Right lobe of liver (tissue), 6 donors: Measurements from ENCODE around the gene OTUD1. TPM values are rescaled to one million over a fixed set of nuclear protein-coding genes. Genes with fewer than 3 reads are reported as not detected.
A peak's percentile ranks its signal among the peaks of the same experiment; 100 is the strongest.

ENCODE experiments used
- ATAC-seq, 4 donors: fragments of 200-7000 bp; cut with Tn5 transposase; one replicate each; pipeline ENCODE4 v1.9.1; 2020; ENCODE audit warnings: mild to moderate bottlenecking in 4 of 4, moderate library complexity in 4 of 4
- DNase-seq, 3 donors: peaks; one replicate each; pipeline ENCODE4 v3.0.0-alpha.2; 2020
- H3K27ac ChIP-seq, 3 donors: fragments of 200-600 bp; one replicate each; pipeline ENCODE4 v1.8.0; 2022
- H3K27me3 ChIP-seq, 2 donors: fragments of 200-600 bp; one replicate each; pipeline ENCODE4 v1.8.0; 2022
- H3K36me3 ChIP-seq, 4 donors: fragments of 200-600 bp; sonication (generic) in 1 of 4; one replicate each; pipeline versions ENCODE4 v1.5.1 to v1.8.0; 2017 to 2022; ENCODE audit warnings: control low read depth in 1 of 4
- H3K4me1 ChIP-seq, 4 donors: fragments of 200-600 bp; sonication (generic) in 1 of 4; one replicate each; pipeline versions ENCODE4 v1.5.1 to v1.8.0; 2017 to 2022; ENCODE audit warnings: control low read depth in 1 of 4
- H3K4me3 ChIP-seq, 3 donors: fragments of 200-600 bp; one replicate each; pipeline ENCODE4 v1.8.0; 2022
- H3K9me3 ChIP-seq, 4 donors: fragments of 200-600 bp; sonication (generic) in 1 of 4; one replicate each; pipeline versions ENCODE4 v1.5.1 to v1.8.0; 2017 to 2022; ENCODE audit warnings: control low read depth in 1 of 4
- POLR2A ChIP-seq: fragments of 450-650 bp; IDR thresholded peaks from one replicate; pipeline ENCODE4 v1.6.1; 2017; ENCODE audit warnings: antibody characterized with exemption, mild to moderate bottlenecking
- WGBS: methylation state at CpG from one replicate; pipeline ENCODE4 v1.1.6; 2018; ENCODE audit warnings: low coverage, low lambda C conversion rate; ENCODE audit not compliant: insufficient coverage; ENCODE audit errors: missing lambda C conversion rate; 5-methylcytosine and 5-hydroxymethylcytosine counted together
- intact Hi-C, 2 donors: fragments of 100-400 bp; cut with DNase I; formaldehyde crosslinking; loops; one replicate each; pipeline versions ENCODE4 v1.11.2 to v1.14.1; 2022
- total RNA-seq, 6 experiments: library from RNA; depleted of rRNA in 2 of 6; stranded (reverse); fragments of >200 nt in 2 of 6; fragmentation: NEBNext Ultra II Directional in 3 of 6; extraction: Animal tissue kit (Norgen Biotek cat#: 25700) in 3 of 6; gene quantifications; one replicate each; pipeline versions ENCODE4 v1.1.0 to v1.2.4, GENCODE V29; 2016 to 2023
- TF ChIP-seq, protein P1 (sequence below), 4 donors: fragments of 200-600 bp in 3 of 4; fragments of 450-650 bp in 1 of 4; IDR thresholded peaks; one replicate each; pipeline versions ENCODE4 v1.5.1 to v1.8.0; 2016 to 2022; ENCODE audit warnings: antibody characterized with exemption in 4 of 4, mild to moderate bottlenecking in 2 of 4
- donor health status: DM: no; HTN: yes; CAD: no.
- donor health status: DM: no; HTN: no; CAD: no.
- donor health status: DM: no; HTN: no; CAD: no.
- donor health status: DM: no; HTN: yes; CAD: no.
- donor health status: DM: no; HTN: yes; CAD: no.

OTUD1 gene
- total RNA-seq, 6 experiments from 2014 or later = 3.2 to 6.4 (median 4.5) TPM

DNA sequence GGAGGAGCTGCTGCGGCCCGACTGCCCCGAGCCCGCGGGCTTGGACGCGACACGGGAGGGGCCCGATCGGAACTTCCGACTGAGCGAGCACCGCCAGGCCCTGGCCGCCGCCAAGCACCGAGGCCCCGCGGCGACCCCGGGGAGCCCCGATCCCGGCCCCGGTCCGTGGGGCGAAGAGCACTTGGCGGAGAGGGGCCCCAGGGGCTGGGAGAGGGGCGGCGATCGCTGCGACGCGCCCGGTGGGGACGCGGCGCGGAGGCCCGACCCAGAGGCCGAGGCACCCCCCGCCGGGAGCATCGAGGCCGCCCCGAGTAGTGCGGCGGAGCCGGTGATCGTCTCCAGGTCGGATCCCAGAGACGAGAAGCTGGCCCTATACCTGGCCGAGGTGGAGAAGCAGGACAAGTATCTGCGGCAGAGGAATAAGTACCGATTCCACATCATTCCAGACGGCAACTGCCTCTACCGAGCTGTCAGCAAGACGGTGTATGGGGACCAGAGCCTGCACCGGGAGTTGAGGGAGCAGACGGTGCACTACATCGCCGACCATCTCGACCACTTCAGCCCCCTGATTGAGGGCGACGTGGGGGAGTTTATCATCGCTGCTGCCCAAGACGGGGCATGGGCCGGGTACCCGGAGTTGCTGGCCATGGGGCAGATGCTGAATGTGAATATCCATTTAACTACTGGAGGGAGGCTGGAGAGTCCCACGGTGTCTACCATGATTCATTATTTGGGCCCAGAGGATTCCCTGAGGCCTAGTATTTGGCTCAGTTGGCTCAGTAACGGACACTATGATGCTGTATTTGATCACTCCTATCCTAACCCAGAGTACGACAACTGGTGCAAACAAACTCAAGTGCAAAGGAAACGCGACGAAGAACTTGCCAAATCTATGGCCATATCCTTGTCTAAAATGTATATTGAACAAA, 1.4 kb downstream of the OTUD1 start:
- Histone ChIP-seq H3K36me3 (peaks cover 0 to 3% (median 0%) of the 10 kb centered on the region in 4 donors), H3K4me1 (peaks cover 0 to 32% (median 13%) of the 10 kb centered on the region in 4 donors), H3K4me3 (peak overlapping the region; percentile 62 to 77 (median 76)), H3K9me3 (no peaks in the 10 kb centered on the region), H3K27ac (peak overlapping the region; percentile 93 to 97 (median 95)), H3K27me3 (no peaks in the 10 kb centered on the region)
- TF ChIP-seq, protein P1, sequence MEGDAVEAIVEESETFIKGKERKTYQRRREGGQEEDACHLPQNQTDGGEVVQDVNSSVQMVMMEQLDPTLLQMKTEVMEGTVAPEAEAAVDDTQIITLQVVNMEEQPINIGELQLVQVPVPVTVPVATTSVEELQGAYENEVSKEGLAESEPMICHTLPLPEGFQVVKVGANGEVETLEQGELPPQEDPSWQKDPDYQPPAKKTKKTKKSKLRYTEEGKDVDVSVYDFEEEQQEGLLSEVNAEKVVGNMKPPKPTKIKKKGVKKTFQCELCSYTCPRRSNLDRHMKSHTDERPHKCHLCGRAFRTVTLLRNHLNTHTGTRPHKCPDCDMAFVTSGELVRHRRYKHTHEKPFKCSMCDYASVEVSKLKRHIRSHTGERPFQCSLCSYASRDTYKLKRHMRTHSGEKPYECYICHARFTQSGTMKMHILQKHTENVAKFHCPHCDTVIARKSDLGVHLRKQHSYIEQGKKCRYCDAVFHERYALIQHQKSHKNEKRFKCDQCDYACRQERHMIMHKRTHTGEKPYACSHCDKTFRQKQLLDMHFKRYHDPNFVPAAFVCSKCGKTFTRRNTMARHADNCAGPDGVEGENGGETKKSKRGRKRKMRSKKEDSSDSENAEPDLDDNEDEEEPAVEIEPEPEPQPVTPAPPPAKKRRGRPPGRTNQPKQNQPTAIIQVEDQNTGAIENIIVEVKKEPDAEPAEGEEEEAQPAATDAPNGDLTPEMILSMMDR (IDR thresholded peaks at IDR 0.05) = no peak
- no peak for TF ChIP-seq POLR2A
- DNase-seq = peak; percentile 51 to 70 (median 54)
- intact Hi-C loops = no loop called here
- WGBS = 8% methylated on average over 5 of the region's 73 CpGs
- ATAC-seq = peak; percentile 0 to 15 (median 7)

DNA sequence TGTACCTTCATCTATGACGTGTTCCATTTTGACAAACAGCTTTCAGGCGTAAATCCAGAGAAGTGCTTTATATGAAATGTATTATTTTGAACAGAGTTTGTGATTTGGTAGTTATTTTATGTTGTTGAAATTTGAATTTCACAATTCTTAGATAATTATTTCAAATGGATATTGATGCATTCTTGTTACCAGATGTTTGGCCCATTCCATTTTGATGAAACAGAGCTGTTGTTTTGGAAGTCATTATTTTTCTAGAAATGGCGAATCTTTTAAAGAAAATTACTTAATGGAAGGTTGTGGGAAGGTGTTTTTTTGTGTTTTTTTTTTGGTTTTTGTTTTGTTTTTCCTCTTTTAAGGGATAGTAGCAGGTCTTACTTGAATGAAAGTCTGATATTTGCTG, 2.4 kb downstream of the OTUD1 start:
- H3K27ac ChIP-seq = peak overlapping the region in 2 of 3 donors; percentile 24 to 97
- ATAC-seq (no peak), DNase-seq (no peak)
- H3K36me3 ChIP-seq = peaks cover 0 to 3% (median 0%) of the 10 kb centered on the region in 4 donors
- peak overlapping the region; percentile 62 to 77 (median 76) for H3K4me3 ChIP-seq
- H3K27me3 ChIP-seq = no peaks in the 10 kb centered on the region
- H3K4me1 ChIP-seq = peaks cover 0 to 32% (median 13%) of the 10 kb centered on the region in 4 donors
- intact Hi-C loops = no loop called here
- TF ChIP-seq POLR2A = no peak
- TF ChIP-seq, protein P1 (IDR thresholded peaks at IDR 0.05) = no peak
- no peaks in the 10 kb centered on the region for H3K9me3 ChIP-seq
- 30% methylated on average over 3 of the region's 3 CpGs for WGBS

DNA sequence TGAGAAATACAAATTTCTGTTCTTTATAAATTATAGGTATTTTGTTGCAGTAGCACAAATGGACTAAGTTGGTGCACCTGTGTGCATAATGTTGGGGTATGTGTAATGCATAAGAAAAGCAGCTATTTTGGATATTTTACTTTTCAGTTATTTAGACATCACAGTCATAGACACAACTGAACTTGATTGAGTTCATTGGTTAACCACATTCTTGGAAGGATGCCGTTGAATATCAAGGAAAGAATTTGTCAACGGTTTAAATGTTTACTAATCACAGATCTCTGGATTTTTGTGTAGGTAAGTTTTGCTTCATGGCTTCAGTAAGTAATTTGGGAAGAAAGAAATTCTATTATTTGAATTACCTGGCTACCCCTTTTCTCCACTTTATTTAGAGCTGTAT, 4.1 kb downstream of the OTUD1 start:
- intact Hi-C loops = no loop called here
- peaks cover 0 to 32% (median 13%) of the 10 kb centered on the region in 4 donors for H3K4me1 ChIP-seq
- no peak overlapping the region for H3K27ac ChIP-seq
- H3K27me3 ChIP-seq = no peaks in the 10 kb centered on the region
- ATAC-seq (no peak), DNase-seq (no peak)
- peaks cover 0 to 3% (median 0%) of the 10 kb centered on the region in 4 donors for H3K36me3 ChIP-seq
- H3K4me3 ChIP-seq = no peak overlapping the region
- no peaks in the 10 kb centered on the region for H3K9me3 ChIP-seq
- TF ChIP-seq, protein P1 (IDR thresholded peaks at IDR 0.05) = no peak
- TF ChIP-seq POLR2A = no peak
- WGBS = 10% methylated on average over 2 of the region's 2 CpGs

DNA sequence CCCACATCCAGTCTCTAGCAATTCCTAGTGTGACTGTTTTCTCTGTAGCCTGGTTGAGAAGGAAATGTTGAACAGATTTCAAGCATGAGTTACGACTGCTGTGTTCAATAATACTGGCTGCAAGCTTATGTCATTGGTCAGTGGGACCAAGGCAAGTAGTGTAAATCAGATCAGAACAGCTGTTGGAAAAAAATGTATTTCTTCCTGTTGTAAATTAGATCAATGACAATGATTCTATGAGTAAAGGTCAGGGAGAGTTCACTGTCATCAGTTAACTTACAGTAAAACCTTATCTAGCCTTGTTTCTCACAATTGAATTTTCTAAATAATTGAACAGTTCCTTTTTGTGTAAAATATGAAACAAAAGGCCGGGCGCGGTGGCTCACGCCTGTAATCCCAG, 6.7 kb downstream of the OTUD1 start:
- DNase-seq = no peak
- Histone ChIP-seq H3K27me3 (no peaks in the 10 kb centered on the region), H3K9me3 (no peaks in the 10 kb centered on the region), H3K27ac (no peak overlapping the region), H3K4me3 (no peak overlapping the region), H3K4me1 (peaks cover 0 to 29% (median 13%) of the 10 kb centered on the region in 4 donors), H3K36me3 (peaks cover 0 to 3% (median 0%) of the 10 kb centered on the region in 4 donors)
- TF ChIP-seq, protein P1 (IDR thresholded peaks at IDR 0.05) = no peak
- no peak for TF ChIP-seq POLR2A
- ATAC-seq = peak in 1 of 4 donors; percentile 22
- intact Hi-C loops = no loop called here
- WGBS = 87% methylated on average over 5 of the region's 5 CpGs
